K562 (cell line): ENCODE results near the gene GLYATL1.

Experiments
- ATF2 ChIP-seq: sonication (generic); formaldehyde crosslinking; IDR thresholded peaks from 2 replicates; pipeline ENCODE4 v1.8.1; 2022; ENCODE audit warnings: missing genetic modification reagents
- BCLAF1 ChIP-seq, 2 experiments: fragments of 450-650 bp in 1 of 2; IDR thresholded peaks; 2 replicates each; pipeline ENCODE4 v1.6.1; 2011 to 2017; ENCODE audit warnings: low read depth in 2 of 2, antibody characterized with exemption in 1 of 2, borderline replicate concordance in 1 of 2, low read length in 1 of 2, mild to moderate bottlenecking in 1 of 2, mixed read lengths in 1 of 2; ENCODE audit not compliant: control insufficient read depth in 1 of 2
- CREB3 ChIP-seq: fragments of 450-650 bp; conservative IDR thresholded peaks from 2 replicates; pipeline ENCODE4 v1.6.1; 2016; ENCODE audit warnings: missing genetic modification characterization, low read depth, mild to moderate bottlenecking, missing compliant biosample characterization, moderate library complexity
- CTCF ChIP-seq, 3 experiments: IDR thresholded peaks in 2 of 3; conservative IDR thresholded peaks in 1 of 3; 2 replicates each; pipeline ENCODE4 v1.5.1; 2011 to 2012; ENCODE audit warnings: low read length in 3 of 3, mild to moderate bottlenecking in 3 of 3, control low read depth in 2 of 3, improper control_type of control experiment in 1 of 3, inconsistent platforms in 1 of 3, low read depth in 1 of 3, mixed read lengths in 1 of 3, moderate library complexity in 1 of 3; ENCODE audit not compliant: insufficient read depth in 2 of 3
- E4F1 ChIP-seq: fragments of 250-450 bp; sonication (Bioruptor Pico); IDR thresholded peaks from 2 replicates; pipeline ENCODE4 v1.5.0; 2021; ENCODE audit warnings: mild to moderate bottlenecking, borderline replicate concordance
- ETS2 ChIP-seq: IDR thresholded peaks from 2 replicates; pipeline ENCODE4 v1.6.1; 2016; ENCODE audit warnings: borderline replicate concordance, missing genetic modification characterization, mild to moderate bottlenecking, moderate library complexity, missing compliant biosample characterization; ENCODE audit not compliant: poor library complexity, severe bottlenecking
- ETV6 ChIP-seq, 3 experiments: fragments of 150-350 bp in 1 of 3; sonication (generic) in 1 of 3; formaldehyde crosslinking in 1 of 3; IDR thresholded peaks; 2 replicates each; pipeline versions ENCODE4 v1.6.1 to v1.8.0; 2014 to 2022; ENCODE audit warnings: borderline replicate concordance in 2 of 3, low read depth in 2 of 3, antibody characterized with exemption in 1 of 3, low read length in 1 of 3, mild to moderate bottlenecking in 1 of 3, missing genetic modification reagents in 1 of 3
- GTF2E2 ChIP-seq: fragments of 200-800 bp; sonication (Bioruptor generic); IDR thresholded peaks from 2 replicates; pipeline ENCODE4 v1.6.1; 2016; ENCODE audit warnings: missing genetic modification characterization, missing compliant biosample characterization
- HBP1 ChIP-seq: fragments of 450-650 bp; formaldehyde crosslinking; IDR thresholded peaks from 2 replicates; pipeline ENCODE4 v1.4.0; 2022; ENCODE audit warnings: missing genetic modification characterization
- HDAC2 ChIP-seq: fragments of 450-650 bp; IDR thresholded peaks from 2 replicates; pipeline ENCODE4 v1.6.1; 2016; ENCODE audit warnings: mild to moderate bottlenecking
- JUND ChIP-seq, 2 experiments: IDR thresholded peaks; 2 replicates in 1 of 2; 3 replicates in 1 of 2; pipeline ENCODE4 v1.6.1; 2011; ENCODE audit warnings: borderline replicate concordance in 2 of 2, low read depth in 2 of 2, low read length in 2 of 2, improper control_type of control experiment in 1 of 2, missing biosample characterization in 1 of 2, missing genetic modification characterization in 1 of 2, missing genetic modification reagents in 1 of 2
- MLX ChIP-seq, 2 experiments: fragments of 450-650 bp in 1 of 2; sonication (generic) in 1 of 2; formaldehyde crosslinking; conservative IDR thresholded peaks; 2 replicates each; pipeline versions ENCODE4 v1.4.0 to v1.8.1; 2020 to 2022; ENCODE audit warnings: mild to moderate bottlenecking in 1 of 2, missing genetic modification reagents in 1 of 2
- RERE ChIP-seq: sonication (generic); formaldehyde crosslinking; IDR thresholded peaks from 2 replicates; pipeline ENCODE4 v1.8.0; 2023; ENCODE audit warnings: missing genetic modification reagents, mild to moderate bottlenecking, borderline replicate concordance
- ZNF24 ChIP-seq: fragments of 450-650 bp; IDR thresholded peaks from 2 replicates; pipeline ENCODE4 v1.6.1; 2016

GRCh38 chr11:58917159-58917783 is 22.0 kb upstream of the GLYATL1 start:
- no peak for TF ChIP-seq GTF2E2 (tag)
- no peak for TF ChIP-seq HDAC2
- TF ChIP-seq BCLAF1 (IDR thresholded peaks at IDR 0.05; ENCODE audit: borderline replicate concordance in 1 of 2, control insufficient read depth in 1 of 2, low read depth in 2 of 2, low read length in 1 of 2), result no peak
- TF ChIP-seq E4F1 (CRISPR knock-in tag), result no peak
- TF ChIP-seq RERE, result no peak
- no peak for TF ChIP-seq JUND (IDR thresholded peaks at IDR 0.05; ENCODE audit: borderline replicate concordance, low read depth, low read length)
- no peak for TF ChIP-seq JUND (tag; IDR thresholded peaks at IDR 0.05; ENCODE audit: borderline replicate concordance, low read depth, low read length)
- no peak for TF ChIP-seq ETS2 (tag)
- TF ChIP-seq ZNF24, result no peak
- no peak for TF ChIP-seq HBP1 (CRISPR knock-in tag)
- TF ChIP-seq CTCF (IDR thresholded peaks at IDR 0.05 in 2 of 3, conservative IDR thresholded peaks at IDR 0.05 in 1 of 3; ENCODE audit: insufficient read depth in 2 of 3, low read depth in 1 of 3, low read length in 3 of 3), result no peak
- TF ChIP-seq MLX (CRISPR knock-in tag; conservative IDR thresholded peaks at IDR 0.05), result no peak
- no peak for TF ChIP-seq ATF2 (CRISPR knock-in tag)
- TF ChIP-seq CREB3 (tag), result no peak
- no peak for TF ChIP-seq ETV6 (IDR thresholded peaks at IDR 0.05; ENCODE audit: borderline replicate concordance in 1 of 2, low read depth in 2 of 2, low read length in 1 of 2)
- no peak for TF ChIP-seq ETV6 (CRISPR knock-in tag; IDR thresholded peaks at IDR 0.05; ENCODE audit: borderline replicate concordance)
